Progenitor cell of endocrine pancreas (in vitro differentiated cells): Measurements from ENCODE around the gene TBL1X. TPM values are rescaled to one million over a fixed set of nuclear protein-coding genes. Genes with fewer than 3 reads are reported as not detected.

Experiments used
- DNase-seq: peaks from one replicate; pipeline ENCODE4 v3.0.0; 2021; ENCODE audit warnings: low spot score; ENCODE audit not compliant: unreplicated experiment
- H3K27ac Mint-ChIP-seq: 2 replicates; pipeline ENCODE4 v1.8.0; 2021; ENCODE audit warnings: mild to moderate bottlenecking, moderate library complexity, mixed read lengths
- H3K27me3 Mint-ChIP-seq: 2 replicates; pipeline ENCODE4 v1.8.0; 2021; ENCODE audit warnings: mixed read lengths
- H3K36me3 Mint-ChIP-seq: 2 replicates; pipeline ENCODE4 v1.8.0; 2022; ENCODE audit warnings: mixed read lengths; ENCODE audit not compliant: insufficient read depth
- H3K4me1 Mint-ChIP-seq: 2 replicates; pipeline ENCODE4 v1.8.0; 2021; ENCODE audit warnings: low read depth, mixed read lengths
- H3K4me3 Mint-ChIP-seq: 2 replicates; pipeline ENCODE4 v1.8.0; 2021; ENCODE audit warnings: low read depth, mild to moderate bottlenecking, moderate library complexity, mixed read lengths
- H3K9me3 Mint-ChIP-seq: 2 replicates; pipeline ENCODE4 v1.8.0; 2021; ENCODE audit warnings: low read depth, mixed read lengths
- CTCF ChIP-seq: fragments of 200-600 bp; sonication (generic); IDR thresholded peaks from one replicate; pipeline ENCODE4 v1.5.0; 2021; ENCODE audit warnings: antibody characterized with exemption, mild to moderate bottlenecking; ENCODE audit not compliant: unreplicated experiment
- total RNA-seq: library from RNA; stranded (reverse); gene quantifications from 2 replicates; pipeline ENCODE4 v1.2.1, GENCODE V29; 2021

Gene TBL1X
- total RNA-seq, 1 donor from 2014 or later, result 42.7 TPM

- no peaks in the 10 kb centered on the region for H3K4me1 Mint-ChIP-seq
- no peak for DNase-seq
- H3K4me3 Mint-ChIP-seq, result no peak overlapping the region
- peaks cover 4% of the 10 kb centered on the region for H3K36me3 Mint-ChIP-seq
- H3K27ac Mint-ChIP-seq, result no peak overlapping the region
- H3K27me3 Mint-ChIP-seq, result no peaks in the 10 kb centered on the region
- TF ChIP-seq CTCF, result no peak
- peaks cover 14% of the 10 kb centered on the region for H3K9me3 Mint-ChIP-seq
These were observed 132.6 kb downstream of the TBL1X start for GRCh38 chrX:9597361-9598035.

GRCh38 chrX:9598344-9598743, 133.5 kb downstream of the TBL1X start:
- no peaks in the 10 kb centered on the region for H3K4me1 Mint-ChIP-seq

GRCh38 chrX:9604111-9604907, 139.5 kb downstream of the TBL1X start:
- Mint-ChIP-seq H3K4me3 (no peak overlapping the region), H3K27me3 (no peaks in the 10 kb centered on the region), H3K4me1 (peaks cover 5% of the 10 kb centered on the region), H3K36me3 (peaks cover 11% of the 10 kb centered on the region), H3K27ac (peak overlapping the region; percentile 35), H3K9me3 (peaks cover 22% of the 10 kb centered on the region)
- no peak for TF ChIP-seq CTCF
- DNase-seq, result no peak

More at GRCh38 chrX:9598344-9598743, 133.5 kb downstream of the TBL1X start:
- no peak for TF ChIP-seq CTCF
- Mint-ChIP-seq H3K9me3 (peaks cover 10% of the 10 kb centered on the region), H3K27me3 (no peaks in the 10 kb centered on the region), H3K36me3 (peaks cover 3% of the 10 kb centered on the region), H3K4me3 (no peak overlapping the region), H3K27ac (no peak overlapping the region)
- DNase-seq, result no peak

GRCh38 chrX:9604908-9605306, 140.0 kb downstream of the TBL1X start:
- peaks cover 11% of the 10 kb centered on the region for H3K36me3 Mint-ChIP-seq
- no peak for TF ChIP-seq CTCF
- no peak for DNase-seq
- H3K27me3 Mint-ChIP-seq, result no peaks in the 10 kb centered on the region
- H3K4me1 Mint-ChIP-seq, result peaks cover 8% of the 10 kb centered on the region
- H3K9me3 Mint-ChIP-seq, result peaks cover 25% of the 10 kb centered on the region
- no peak overlapping the region for H3K27ac Mint-ChIP-seq
- H3K4me3 Mint-ChIP-seq, result no peak overlapping the region

- peaks cover 11% of the 10 kb centered on the region for H3K36me3 Mint-ChIP-seq
- H3K4me3 Mint-ChIP-seq, result no peak overlapping the region
- H3K4me1 Mint-ChIP-seq, result peaks cover 10% of the 10 kb centered on the region
- H3K9me3 Mint-ChIP-seq, result peaks cover 26% of the 10 kb centered on the region
- no peak overlapping the region for H3K27ac Mint-ChIP-seq
- TF ChIP-seq CTCF, result no peak
- no peak for DNase-seq
- H3K27me3 Mint-ChIP-seq, result no peaks in the 10 kb centered on the region
These were observed 140.6 kb downstream of the TBL1X start for GRCh38 chrX:9605484-9605883.
